Left ventricle myocardium inferior (tissue), 1 donor: ENCODE measurements around the gene FAM120A. TPM values are rescaled to one million over a fixed set of nuclear protein-coding genes. Genes with fewer than 3 reads are reported as not detected.
A peak's percentile ranks its signal among the peaks of the same experiment; 100 is the strongest.

ENCODE experiments used
- DNase-seq: peaks from one replicate; pipeline ENCODE4 v3.0.0-alpha.2; 2020
- H3K27ac ChIP-seq: fragments of 200-600 bp; replicated peaks from 2 replicates; pipeline ENCODE4 v1.8.0; 2021
- H3K27me3 ChIP-seq: fragments of 200-600 bp; 2 replicates; pipeline ENCODE4 v1.8.0; 2021; ENCODE audit warnings: low read depth
- H3K36me3 ChIP-seq: fragments of 200-600 bp; 2 replicates; pipeline ENCODE4 v1.8.0; 2021
- H3K4me1 ChIP-seq: fragments of 200-600 bp; 2 replicates; pipeline ENCODE4 v1.8.0; 2021
- H3K4me3 ChIP-seq: fragments of 200-600 bp; 2 replicates; pipeline ENCODE4 v1.8.0; 2021; ENCODE audit warnings: mild to moderate bottlenecking, moderate library complexity
- H3K9me3 ChIP-seq: fragments of 200-600 bp; replicated peaks from 2 replicates; pipeline ENCODE4 v1.8.0; 2021
- CTCF ChIP-seq: fragments of 200-600 bp; IDR thresholded peaks from 2 replicates; pipeline ENCODE4 v1.8.0; 2021; ENCODE audit warnings: antibody characterized with exemption, mild to moderate bottlenecking, borderline replicate concordance
- intact Hi-C: fragments of 100-400 bp; cut with micrococcal nuclease; formaldehyde crosslinking; loops from one replicate; pipeline ENCODE4 v1.11.0; 2022
- total RNA-seq: library from RNA; stranded (reverse); fragmentation: NEBNext Ultra II Directional; extraction: Animal tissue kit (Norgen Biotek cat#: 25700); gene quantifications from one replicate; pipeline ENCODE4 v1.2.1, GENCODE V29; 2021
- donor health status: DM: no; HTN: yes; CAD: no; lungs with severe emphysema.

Gene FAM120A
- total RNA-seq, 1 donor from 2014 or later: 104 TPM

- no peak for TF ChIP-seq CTCF
- Histone ChIP-seq H3K27ac (peak overlapping the region; percentile 79), H3K27me3 (no peaks in the 10 kb centered on the region), H3K4me1 (peaks cover 86% of the 10 kb centered on the region), H3K36me3 (no peaks in the 10 kb centered on the region), H3K9me3 (no peaks in the 10 kb centered on the region), H3K4me3 (no peak overlapping the region)
- intact Hi-C loops: no loop called here
- DNase-seq: no peak
Observed at GRCh38 chr9:93597871-93598646, 146.6 kb downstream of the FAM120A start.

- intact Hi-C loops: no loop called here
- Histone ChIP-seq H3K27ac (peak overlapping the region; percentile 79), H3K36me3 (no peaks in the 10 kb centered on the region), H3K4me3 (no peak overlapping the region), H3K4me1 (peaks cover 85% of the 10 kb centered on the region), H3K9me3 (no peaks in the 10 kb centered on the region), H3K27me3 (no peaks in the 10 kb centered on the region)
- no peak for TF ChIP-seq CTCF
- DNase-seq: no peak
Observed at GRCh38 chr9:93598647-93599241, 147.3 kb downstream of the FAM120A start.

GRCh38 chr9:93599571-93600403 lies 148.3 kb downstream of the FAM120A start:
- peak overlapping the region; percentile 79 for H3K27ac ChIP-seq
- no peaks in the 10 kb centered on the region for H3K36me3 ChIP-seq
- H3K4me3 ChIP-seq: no peak overlapping the region
- intact Hi-C loops: no loop called here
- H3K27me3 ChIP-seq: no peaks in the 10 kb centered on the region
- no peak for TF ChIP-seq CTCF
- peaks cover 83% of the 10 kb centered on the region for H3K4me1 ChIP-seq
- H3K9me3 ChIP-seq: no peaks in the 10 kb centered on the region
- DNase-seq: no peak

- no peak for TF ChIP-seq CTCF
- H3K4me3 ChIP-seq: no peak overlapping the region
- H3K27ac ChIP-seq: no peak overlapping the region
- no peaks in the 10 kb centered on the region for H3K27me3 ChIP-seq
- DNase-seq: no peak
- peaks cover 76% of the 10 kb centered on the region for H3K4me1 ChIP-seq
- H3K36me3 ChIP-seq: no peaks in the 10 kb centered on the region
- intact Hi-C loops: no loop called here
- H3K9me3 ChIP-seq: no peaks in the 10 kb centered on the region
Observed at GRCh38 chr9:93600504-93600903, 149.0 kb downstream of the FAM120A start.

- Histone ChIP-seq H3K9me3 (no peaks in the 10 kb centered on the region), H3K4me3 (no peak overlapping the region), H3K27me3 (no peaks in the 10 kb centered on the region), H3K36me3 (no peaks in the 10 kb centered on the region), H3K27ac (no peak overlapping the region), H3K4me1 (peaks cover 70% of the 10 kb centered on the region)
- intact Hi-C loops: no loop called here
- DNase-seq: no peak
- no peak for TF ChIP-seq CTCF
Observed at GRCh38 chr9:93601063-93601462, 149.6 kb downstream of the FAM120A start.
